Renal cortical epithelial cell (primary cell): Measurements from ENCODE around the gene TEDC1. TPM values are rescaled to one million over a fixed set of nuclear protein-coding genes. Genes with fewer than 3 reads are reported as not detected.

Source experiments
- DNase-seq: peaks from one replicate; pipeline ENCODE4 v3.0.0-alpha.2; 2011; ENCODE audit warnings: low read depth
- total RNA-seq: library from RNA; depleted of rRNA; stranded (reverse); fragments of >200 nt; gene quantifications from 2 replicates; pipeline ENCODE4 v1.2.3, GENCODE V29; 2014

TEDC1 gene
- total RNA-seq, 1 donor from 2014 or later: 7.2 TPM

DNA sequence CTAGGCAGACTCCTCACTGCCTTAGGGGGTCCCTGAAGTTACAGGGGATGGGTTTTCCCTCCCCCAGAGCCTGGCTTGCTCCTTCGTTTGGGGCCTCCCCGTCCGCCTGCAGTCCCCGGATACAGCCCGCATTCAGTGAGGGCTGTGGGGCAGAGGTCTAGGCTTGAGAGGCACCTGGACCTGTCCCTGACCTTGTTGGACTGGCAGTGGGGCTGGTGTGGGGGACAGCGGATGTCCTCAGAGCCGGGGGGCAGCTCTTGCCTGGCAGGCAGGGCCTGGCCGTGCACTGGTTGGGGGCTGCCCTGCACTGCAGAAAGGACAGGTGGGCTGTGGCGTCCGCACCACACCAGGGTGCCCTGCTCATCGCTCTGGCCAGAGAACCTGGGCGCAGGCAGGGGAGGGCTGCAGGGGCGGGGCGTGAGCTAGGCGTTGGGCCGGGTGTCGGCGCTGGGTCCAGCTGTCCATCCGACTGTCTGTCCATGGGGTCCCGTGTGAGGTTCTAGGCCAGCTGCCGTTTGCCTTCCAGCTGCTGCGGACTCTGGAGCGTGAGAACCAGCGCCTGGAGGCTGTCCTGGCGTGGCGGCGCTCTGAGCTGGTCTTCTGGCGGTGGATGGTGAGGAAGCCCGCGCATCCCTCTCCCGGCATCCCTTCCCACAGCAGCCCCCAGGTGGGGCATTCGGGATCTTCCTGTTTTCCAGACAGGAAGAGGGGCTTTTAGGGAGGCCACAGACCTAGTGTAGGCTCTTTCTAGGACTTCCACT lies 6.0 kb downstream of the TEDC1 start:
- no peak for DNase-seq

DNA sequence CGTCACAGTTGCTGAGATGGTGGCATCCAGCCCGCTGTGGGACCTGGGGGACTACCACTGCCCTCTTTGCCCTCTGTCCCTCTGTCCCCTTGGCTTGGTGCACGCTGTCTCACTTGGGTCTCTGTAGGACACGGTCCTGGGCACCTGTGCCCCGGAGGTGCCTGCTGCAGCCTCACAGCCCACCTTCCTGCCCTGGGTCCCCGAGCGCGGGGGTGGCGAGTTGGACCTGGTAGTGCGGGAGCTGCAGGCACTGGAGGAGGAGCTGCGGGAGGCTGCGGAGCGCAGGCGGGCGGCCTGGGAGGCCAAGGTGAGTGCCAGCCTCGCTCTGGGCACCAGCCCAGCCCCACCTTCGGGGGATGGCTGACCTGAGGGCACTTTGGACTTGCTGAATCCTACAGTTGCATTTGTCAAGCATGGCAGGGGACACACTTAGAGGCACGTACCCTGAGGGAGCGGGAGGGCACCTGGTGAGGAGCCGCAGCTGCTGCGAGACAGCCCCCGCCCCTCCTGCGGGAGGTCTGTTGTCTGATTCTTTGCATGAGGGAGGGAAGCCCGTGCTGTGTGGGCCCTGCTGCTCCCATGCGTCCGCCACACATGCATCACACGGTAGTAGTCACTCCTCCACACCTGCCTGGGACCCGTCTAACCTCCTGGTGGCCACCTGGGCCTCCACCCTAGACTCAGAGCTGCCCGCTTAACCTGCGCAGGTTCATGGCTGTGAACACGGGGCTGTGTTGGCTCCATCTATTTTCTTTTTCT lies 6.8 kb downstream of the TEDC1 start:
- no peak for DNase-seq

GRCh38 chr14:105498430-105499255 lies 7.6 kb downstream of the TEDC1 start:
- DNase-seq: no peak

- DNase-seq: no peak
These were observed 8.4 kb downstream of the TEDC1 start for GRCh38 chr14:105499256-105500035.

GRCh38 chr14:105500036-105500725 lies 9.1 kb downstream of the TEDC1 start:
- DNase-seq: no peak

DNA sequence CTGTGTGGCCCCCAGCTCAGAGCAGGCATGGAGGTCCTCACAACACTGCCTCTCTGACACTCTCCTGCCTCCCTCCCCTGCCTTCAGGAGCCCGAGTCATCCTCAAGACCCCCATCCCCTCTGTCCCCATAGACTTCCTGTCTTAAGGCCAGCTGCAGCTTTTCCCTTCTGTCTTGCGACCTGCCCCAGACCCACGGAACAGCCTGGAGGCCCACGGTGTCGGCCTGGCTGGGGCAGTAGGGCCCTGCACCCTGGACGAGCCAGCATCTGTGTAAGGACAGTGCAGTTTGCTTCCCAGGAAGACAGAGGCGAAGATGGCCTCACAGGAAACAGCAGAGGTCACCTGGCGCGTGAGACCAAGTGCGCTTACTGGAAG lies 9.7 kb downstream of the TEDC1 start:
- no peak for DNase-seq

- DNase-seq: no peak
These were observed 10.7 kb downstream of the TEDC1 start for GRCh38 chr14:105501504-105502291.

DNA sequence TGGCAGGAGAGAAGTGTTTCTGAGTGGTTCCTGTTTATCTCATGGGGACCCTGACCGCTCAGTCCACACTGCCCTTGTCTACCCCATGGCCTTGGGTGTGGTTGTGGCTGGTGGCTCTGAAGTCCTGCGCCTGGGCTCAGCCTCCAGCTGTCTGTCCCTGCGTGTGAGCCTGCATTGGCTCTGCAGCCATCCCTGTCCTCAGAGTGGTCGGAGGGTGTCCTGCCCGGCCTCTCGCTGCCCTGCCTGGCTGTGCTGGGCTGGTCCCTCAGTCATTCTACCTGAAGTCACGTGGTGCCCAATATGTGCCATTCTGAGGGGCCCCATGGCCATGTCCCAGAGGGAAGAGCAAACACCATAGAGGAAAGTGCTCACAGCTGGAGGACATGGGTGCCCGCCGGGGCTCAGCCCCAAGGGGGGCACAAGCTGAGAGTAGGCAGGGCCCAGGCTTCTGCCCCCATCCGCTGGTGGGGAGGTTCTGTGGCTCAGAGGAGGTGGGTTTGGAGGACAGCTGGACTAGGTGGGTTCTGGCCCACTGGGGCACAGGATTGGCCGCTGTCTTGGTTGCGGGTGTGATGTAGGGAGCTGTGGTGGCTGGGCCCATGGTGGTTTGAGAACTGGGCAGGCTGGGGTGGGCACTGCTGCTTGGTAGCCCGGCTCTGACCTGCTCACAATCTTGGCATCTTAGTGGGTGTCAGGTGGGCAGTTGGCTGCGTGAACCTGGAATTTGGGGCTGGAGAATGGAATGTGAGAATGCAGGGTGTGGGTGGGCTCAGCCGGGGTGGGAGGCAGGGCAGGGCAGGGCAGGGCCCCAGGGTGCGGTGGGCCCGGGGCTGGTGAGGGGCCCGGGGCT lies 11.6 kb downstream of the TEDC1 start:
- no peak for DNase-seq

DNA sequence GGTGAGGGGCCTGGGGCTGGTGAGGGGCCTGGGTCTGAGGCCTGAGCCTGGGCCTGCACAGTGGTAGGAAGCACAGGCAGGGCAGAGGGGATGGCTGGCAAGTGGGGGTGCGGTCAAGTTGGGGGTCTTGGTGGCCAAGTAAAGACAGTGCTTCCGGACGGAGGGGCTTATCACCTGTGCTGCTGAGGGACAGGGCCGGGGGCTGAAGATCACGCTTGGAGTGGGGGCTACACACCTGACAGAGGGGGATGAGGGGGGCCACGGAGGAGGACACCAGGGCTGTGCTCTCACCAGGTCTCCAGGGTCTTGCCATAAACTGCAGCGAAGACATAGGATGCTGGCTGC lies 12.2 kb downstream of the TEDC1 start:
- DNase-seq: no peak

DNA sequence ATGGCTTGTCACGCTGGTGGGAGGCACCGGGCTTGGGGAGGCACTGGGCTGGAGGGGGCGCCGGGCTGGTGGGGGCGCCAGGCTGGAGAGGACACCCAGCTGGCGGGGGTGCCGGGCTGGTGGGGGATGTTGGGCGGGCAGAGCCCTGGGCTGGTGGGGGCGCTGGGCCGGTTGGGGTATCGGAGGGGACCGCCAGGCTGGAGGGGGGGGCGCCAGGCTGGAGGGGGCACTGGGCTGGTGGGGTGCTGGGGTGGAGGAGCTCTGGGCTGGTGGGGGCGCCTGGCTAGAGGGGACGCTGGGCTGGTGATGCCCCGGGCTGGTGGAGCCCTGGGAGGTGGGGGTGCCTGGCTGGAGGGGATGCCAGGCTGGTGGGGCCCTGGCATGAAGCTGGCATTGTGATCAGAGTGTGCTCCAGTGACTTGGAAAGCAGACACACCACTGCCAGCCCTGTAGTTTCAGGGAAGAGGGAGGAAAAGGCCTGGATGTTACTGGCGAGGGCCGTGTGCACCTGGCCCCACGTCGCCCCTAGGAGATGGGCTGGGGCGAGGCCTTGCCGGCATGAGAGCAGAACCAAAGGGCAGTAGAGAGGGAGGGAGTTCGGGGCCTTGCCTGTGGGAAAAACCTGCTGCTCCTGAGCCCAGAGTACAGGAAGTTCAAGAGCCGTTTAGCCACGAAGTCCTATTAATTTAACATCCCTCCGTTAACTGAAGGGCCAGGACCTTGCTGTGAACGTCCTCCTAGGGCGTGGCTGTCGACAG lies 13.1 kb downstream of the TEDC1 start:
- no peak for DNase-seq

DNA sequence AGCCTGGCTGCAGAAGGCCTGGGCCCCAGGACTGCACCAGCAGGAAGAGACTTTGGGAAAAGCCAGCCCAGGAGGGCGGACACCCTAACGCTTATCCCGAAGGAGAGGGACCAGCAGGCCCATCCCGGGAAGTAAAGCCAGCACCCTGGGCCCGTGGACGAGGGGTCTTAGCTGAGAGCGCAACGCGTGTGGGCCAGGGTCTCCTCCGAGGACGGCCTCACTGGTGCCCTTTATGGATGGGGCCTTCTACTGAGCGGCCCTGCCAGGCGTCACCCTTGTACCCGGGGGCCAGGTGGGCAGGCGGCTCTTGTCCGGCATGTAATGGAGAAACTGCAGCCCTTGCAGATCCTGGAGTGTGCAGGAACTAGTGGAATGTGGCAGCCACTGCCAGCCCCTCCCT lies 14.1 kb downstream of the TEDC1 start:
- DNase-seq: no peak

- no peak for DNase-seq
These were observed 16.2 kb downstream of the TEDC1 start for GRCh38 chr14:105507247-105507646.

DNA sequence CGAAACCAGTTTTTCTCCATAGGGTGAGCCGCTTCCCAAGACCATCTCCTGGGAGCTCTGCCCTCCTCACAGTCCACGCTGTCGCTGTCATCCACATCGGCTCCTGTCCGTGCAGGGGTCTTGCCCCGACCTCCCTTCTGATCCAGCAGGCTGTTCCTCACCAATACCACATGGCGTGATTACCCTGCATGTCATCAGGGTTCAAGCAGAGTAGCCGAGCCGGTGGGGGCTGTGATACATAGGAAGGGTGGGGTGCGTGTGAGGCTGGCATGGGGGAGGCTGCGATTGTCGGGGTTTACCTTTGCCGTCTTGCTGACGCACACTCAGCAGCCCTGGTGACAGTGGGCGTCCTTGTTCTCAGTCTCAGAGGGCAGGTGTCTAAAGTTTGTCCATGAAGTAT lies 17.0 kb downstream of the TEDC1 start:
- DNase-seq: no peak

DNA sequence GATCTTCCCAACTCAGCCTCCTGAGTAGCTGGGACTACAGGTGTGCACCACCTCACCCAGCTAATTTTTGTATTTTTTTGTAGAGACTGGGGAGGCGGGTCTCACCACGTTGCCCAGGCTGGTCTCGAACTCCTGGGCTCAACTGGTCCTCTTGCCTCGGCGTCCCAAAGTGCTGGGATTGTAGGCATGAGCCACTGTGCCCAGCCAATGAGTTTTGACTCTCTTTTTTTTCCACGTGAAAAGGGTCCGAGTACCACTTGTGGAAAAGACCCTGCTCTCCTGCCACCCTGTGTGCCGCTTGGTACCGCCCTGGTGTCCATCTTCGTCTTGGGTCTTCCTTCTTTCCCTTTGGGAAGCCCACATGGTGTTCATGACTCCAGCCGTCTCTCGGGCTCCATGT lies 17.6 kb downstream of the TEDC1 start:
- no peak for DNase-seq

DNA sequence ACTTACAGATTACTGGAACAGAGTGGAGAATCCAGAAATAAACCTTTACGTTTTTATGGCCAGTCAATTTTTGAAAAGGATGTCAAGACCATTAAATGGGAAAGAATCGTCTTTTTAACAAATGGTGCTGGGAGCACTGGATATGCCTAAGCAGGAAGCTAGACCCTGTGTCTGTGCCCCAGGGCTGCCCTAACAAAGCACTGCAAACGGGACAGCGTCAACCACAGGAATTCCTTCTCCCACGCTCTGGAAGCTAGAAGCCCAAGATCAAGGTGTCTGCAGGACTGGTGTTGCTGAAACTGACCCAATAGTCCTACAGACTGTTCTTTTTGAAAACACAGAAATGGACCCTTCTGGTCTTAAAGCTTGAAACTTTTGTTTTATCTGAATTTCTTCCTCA lies 26.1 kb downstream of the TEDC1 start:
- no peak for DNase-seq

DNA sequence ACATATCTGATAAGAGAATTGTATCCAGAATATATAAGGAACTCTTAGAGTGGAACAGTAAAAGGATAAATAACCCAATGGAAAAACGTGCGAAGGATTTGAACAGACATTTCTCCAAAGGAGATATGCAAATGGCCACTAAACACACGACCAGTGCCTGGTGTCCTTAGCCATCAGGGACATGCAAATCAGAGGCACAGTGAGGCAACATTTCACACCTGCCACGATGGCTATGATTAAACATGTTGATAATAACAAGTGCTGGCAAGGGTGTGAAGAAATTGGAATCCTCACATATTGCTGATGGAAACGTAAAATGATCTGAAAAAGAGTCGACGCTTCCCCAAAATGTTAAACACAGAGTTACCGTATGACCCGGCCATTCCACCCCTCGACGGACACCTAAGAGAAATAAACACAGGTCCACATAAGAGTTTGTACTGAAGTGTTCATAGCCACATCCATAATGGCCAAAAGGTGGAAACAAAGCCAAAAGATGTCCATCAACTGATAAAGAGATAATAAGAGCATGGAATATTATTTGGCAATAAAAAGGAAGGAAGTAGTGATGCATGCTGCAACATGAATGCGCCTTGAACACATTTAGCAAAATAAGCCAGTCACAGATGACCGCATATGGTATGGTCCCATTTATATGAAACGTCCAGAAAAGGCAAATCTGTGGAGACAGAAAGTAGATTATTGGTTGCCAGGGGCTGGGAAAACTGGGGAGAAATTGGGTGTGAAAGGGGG lies 29.1 kb downstream of the TEDC1 start:
- DNase-seq: no peak

- DNase-seq: no peak
These were observed 34.3 kb downstream of the TEDC1 start for GRCh38 chr14:105525326-105525725.
